Measurements from ENCODE around the gene TMOD2. TPM values are rescaled to one million over a fixed set of nuclear protein-coding genes. Genes with fewer than 3 reads are reported as not detected.

The TMOD2 gene
- total and polyA plus RNA-seq, 2 of the 8 experiments (the other 6 are each of a cell fraction or from before 2014, with no cell fraction given), result 0.80 to 6.5 TPM

DNA sequence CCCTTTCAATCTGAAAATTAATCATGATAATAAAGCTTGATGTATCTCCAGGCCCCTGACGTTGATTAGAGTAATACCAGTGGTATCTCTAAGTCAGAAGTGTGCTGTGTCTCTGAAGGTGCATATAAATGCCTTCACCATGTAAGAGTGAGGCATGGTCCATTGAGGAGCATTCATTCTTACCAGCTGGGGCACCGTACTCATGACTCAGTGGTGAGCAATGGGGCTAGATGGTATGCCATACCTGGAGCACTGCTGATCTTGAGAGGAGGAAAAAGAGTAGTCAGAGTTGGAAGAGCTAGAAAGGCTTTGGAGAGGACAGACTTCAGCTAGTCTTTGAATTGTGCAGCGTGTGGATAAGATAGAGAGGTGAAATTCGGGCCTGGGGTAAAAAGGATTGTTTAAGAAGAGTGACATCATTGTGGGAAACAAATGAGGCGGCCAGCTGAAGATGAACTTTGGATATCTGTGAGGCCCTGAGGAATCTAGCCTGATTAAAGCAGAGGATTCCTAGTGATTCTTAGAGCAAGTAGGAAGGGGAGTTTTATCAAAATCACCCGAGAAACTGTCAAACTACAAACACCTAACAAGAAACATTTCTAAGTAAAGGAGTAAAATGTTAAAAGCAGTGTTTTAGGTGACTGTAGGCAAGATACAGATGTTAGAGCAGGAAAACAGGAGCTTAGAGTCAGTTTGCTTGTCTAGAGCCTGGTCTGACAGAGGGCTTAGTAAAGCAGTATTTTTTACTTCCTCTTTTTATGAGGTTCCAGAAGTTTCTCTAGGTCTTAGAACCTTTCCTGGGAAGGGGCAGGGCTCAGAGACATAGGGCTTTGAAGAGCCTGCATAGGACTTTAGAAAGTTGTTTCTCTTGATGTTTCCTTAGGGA is 91.7 kb downstream of the TMOD2 start:
- no peak overlapping the region for H2BK5ac ChIP-seq (ENCODE audit: low read depth, low read length)
- H2BK120ac ChIP-seq (replicated peaks; ENCODE audit: low read depth, low read length), result no peak overlapping the region
- H2BK15ac ChIP-seq (ENCODE audit: low read length), result no peak overlapping the region
- H3K9me3 ChIP-seq (ENCODE audit: insufficient read depth in 2 of 2, low read depth in 1 of 2, low read length in 1 of 2), result no peaks in the 10 kb centered on the region
- H4K8ac ChIP-seq (ENCODE audit: extremely low read depth, insufficient read depth, low read length), result no peak overlapping the region
- H4K5ac ChIP-seq (ENCODE audit: insufficient read length, low read depth, low read length), result no peak overlapping the region
- no peak overlapping the region for H2AFZ ChIP-seq (ENCODE audit: low read length)
- H3K4me2 ChIP-seq (ENCODE audit: insufficient read depth in 1 of 2, low read depth in 2 of 2, low read length in 2 of 2), result no peak overlapping the region
- H2AK5ac ChIP-seq (ENCODE audit: low read depth, low read length), result no peak overlapping the region
- no peak overlapping the region for H3K18ac ChIP-seq (ENCODE audit: extremely low read depth, low read length)
- H3K14ac ChIP-seq (ENCODE audit: insufficient read length), result no peak overlapping the region
- no peak overlapping the region for H4K91ac ChIP-seq (replicated peaks; ENCODE audit: insufficient read length, low read length)
- H3K56ac ChIP-seq (replicated peaks; ENCODE audit: insufficient read length, low read depth, low read length), result no peak overlapping the region
- no peak for DNase-seq (ENCODE audit: low read depth in 1 of 2, low spot score in 2 of 2)
- peaks cover 0 to 2% (median 0%) of the 10 kb centered on the region in 4 experiments; a peak in 2 of 7 replicates for H3K4me1 ChIP-seq (replicated peaks in 1 of 4; ENCODE audit: control insufficient read depth in 3 of 4, insufficient read depth in 4 of 4, low read length in 3 of 4)
- no peak overlapping the region for H2BK20ac ChIP-seq (ENCODE audit: low read length)
- H2BK12ac ChIP-seq (ENCODE audit: low read depth, low read length), result no peak overlapping the region
- H3K9ac ChIP-seq (replicated peaks in 1 of 4; ENCODE audit: extremely low read depth in 1 of 4, low read depth in 3 of 4, low read length in 3 of 4), result no peak overlapping the region
- H3K23ac ChIP-seq (ENCODE audit: insufficient read length), result no peak overlapping the region
- H4K20me1 ChIP-seq (replicated peaks in 1 of 2; ENCODE audit: control insufficient read depth in 1 of 2, insufficient read depth in 2 of 2, low read length in 2 of 2), result peaks cover 0 to 2% of the 10 kb centered on the region in 2 experiments
- WGBS, 2 experiments (ENCODE audit: extremely low coverage in 1 of 2, insufficient coverage in 1 of 2, insufficient read length in 1 of 2, insufficient replicate concordance in 2 of 2, low coverage in 1 of 2, low lambda C conversion rate in 2 of 2, missing lambda C conversion rate in 1 of 2), result 79% methylated on average over 6 of the region's 6 CpGs; no CpG with 5 or more reads in 1 of the 2 experiments
- no peak overlapping the region for H3K4me3 ChIP-seq (ENCODE audit: extremely low read depth in 1 of 4, insufficient read depth in 2 of 4, low read depth in 3 of 4, low read length in 4 of 4)
- H3K27me3 ChIP-seq (replicated peaks in 1 of 4; ENCODE audit: control insufficient read depth in 3 of 4, extremely low read depth in 1 of 4, insufficient read depth in 3 of 4, low read length in 3 of 4), result no peaks in the 10 kb centered on the region
- ChIA-PET POLR2A (ENCODE audit: partially characterized antibody) (interaction anchor here (1.9 kb wide), 1 partner anchor 11 kb away, joined by 6 read pairs; no protein-coding TSS in a partner anchor), CTCF (ENCODE audit: partially characterized antibody) (interaction anchor here (0.6 to 1.4 kb wide), 3 partner anchors 9 to 47 kb away, joined by 4 to 6 read pairs (median 4); no protein-coding TSS in a partner anchor)
- FAIRE-seq, result no peak
- no peak overlapping the region for H3K4ac ChIP-seq (replicated peaks; ENCODE audit: insufficient read length, low read depth, low read length)
- no peak overlapping the region for H3K27ac ChIP-seq (ENCODE audit: low read depth, low read length)
- peaks cover 6% of the 10 kb centered on the region; the same call in 1 of the 2 replicates for H3K79me1 ChIP-seq (ENCODE audit: low read depth, low read length)
- no peaks in the 10 kb centered on the region for H3K23me2 ChIP-seq (ENCODE audit: low read depth, low read length)
- H3K79me2 ChIP-seq (ENCODE audit: control insufficient read depth in 1 of 2, insufficient read depth in 2 of 2, low read length in 2 of 2), result peaks cover 0 to 75% of the 10 kb centered on the region in 2 experiments
- H3K36me3 ChIP-seq (ENCODE audit: control insufficient read depth in 2 of 4, insufficient read depth in 4 of 4, low read length in 3 of 4), result no peaks in the 10 kb centered on the region
- TF ChIP-seq YY1 (IDR thresholded peaks at IDR 0.05; ENCODE audit: low read depth, low read length) (no peak), CHD2 (IDR thresholded peaks at IDR 0.05; ENCODE audit: low read length) (no peak), POLR2A (IDR thresholded peaks at IDR 0.05; ENCODE audit: control extremely low read depth in 1 of 2, low read depth in 2 of 2, low read length in 2 of 2) (no peak), KDM5A (IDR thresholded peaks at IDR 0.05; ENCODE audit: low read length) (no peak), SP1 (IDR thresholded peaks at IDR 0.05; ENCODE audit: low read depth, low read length) (no peak), FOSL1 (IDR thresholded peaks at IDR 0.05; ENCODE audit: insufficient read depth, low read depth, low read length) (no peak), SRF (IDR thresholded peaks at IDR 0.05; ENCODE audit: low read depth, low read length) (no peak), PHF8 (conservative IDR thresholded peaks at IDR 0.05; ENCODE audit: low read depth, low read length) (no peak), EP300 (IDR thresholded peaks at IDR 0.05; ENCODE audit: borderline replicate concordance in 1 of 2, low read depth in 2 of 2, low read length in 2 of 2) (no peak), CBX5 (IDR thresholded peaks at IDR 0.05; ENCODE audit: low read depth, low read length) (no peak), RXRA (IDR thresholded peaks at IDR 0.05; ENCODE audit: insufficient read depth, low read depth, low read length) (no peak), ASH2L (IDR thresholded peaks at IDR 0.05; ENCODE audit: low read length) (no peak)
- TF ChIP-seq, protein P1, sequence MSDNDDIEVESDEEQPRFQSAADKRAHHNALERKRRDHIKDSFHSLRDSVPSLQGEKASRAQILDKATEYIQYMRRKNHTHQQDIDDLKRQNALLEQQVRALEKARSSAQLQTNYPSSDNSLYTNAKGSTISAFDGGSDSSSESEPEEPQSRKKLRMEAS (IDR thresholded peaks at IDR 0.05), result no peak

Measured in H1 (cell line).